Activated T-helper 17 cell treated with anti-CD3 and anti-CD28 coated beads, Interleukin-2, amount 50 U/mL, for 72 hours (primary cell): ENCODE measurements around the gene NRROS. TPM values are rescaled to one million over a fixed set of nuclear protein-coding genes. Genes with fewer than 3 reads are reported as not detected.
"Not testable (repeated sequence)": the region's sequence is repeated elsewhere in the genome, so short reads cannot be mapped to it uniquely, and the experiment has no call there.

ENCODE experiments used
- ATAC-seq: fragments of 150-1000 bp; cut with Tn5 transposase; replicated peaks from 2 replicates; pipeline ENCODE4 v1.10.0; 2021; ENCODE audit warnings: mild to moderate bottlenecking, moderate library complexity
- H3K27ac Mint-ChIP-seq: one replicate; pipeline ENCODE4 v1.8.0; 2022; ENCODE audit warnings: mixed read lengths
- H3K27me3 Mint-ChIP-seq: one replicate; pipeline ENCODE4 v1.8.0; 2022; ENCODE audit warnings: mixed read lengths
- H3K36me3 Mint-ChIP-seq: one replicate; pipeline ENCODE4 v1.8.0; 2022; ENCODE audit warnings: low read depth, mild to moderate bottlenecking, mixed read lengths
- H3K4me1 Mint-ChIP-seq: one replicate; pipeline ENCODE4 v1.8.0; 2022; ENCODE audit warnings: mixed read lengths
- H3K4me3 Mint-ChIP-seq: one replicate; pipeline ENCODE4 v1.8.0; 2022; ENCODE audit warnings: mild to moderate bottlenecking, mixed read lengths
- H3K9me3 Mint-ChIP-seq: one replicate; pipeline ENCODE4 v1.8.0; 2022; ENCODE audit warnings: mixed read lengths
- total RNA-seq, 2 donors: library from RNA; stranded (reverse); gene quantifications; one replicate each; pipeline ENCODE4 v1.2.3, GENCODE V29; 2022

Gene NRROS
- total RNA-seq, 2 donors from 2014 or later = 26.5 to 42.3 TPM

- no peak for ATAC-seq
- Mint-ChIP-seq H3K27ac (no peak overlapping the region), H3K4me1 (peaks cover 28% of the 10 kb centered on the region)
Measured at GRCh38 chr3:196634829-196635228, 4.7 kb upstream of the NRROS start.

DNA sequence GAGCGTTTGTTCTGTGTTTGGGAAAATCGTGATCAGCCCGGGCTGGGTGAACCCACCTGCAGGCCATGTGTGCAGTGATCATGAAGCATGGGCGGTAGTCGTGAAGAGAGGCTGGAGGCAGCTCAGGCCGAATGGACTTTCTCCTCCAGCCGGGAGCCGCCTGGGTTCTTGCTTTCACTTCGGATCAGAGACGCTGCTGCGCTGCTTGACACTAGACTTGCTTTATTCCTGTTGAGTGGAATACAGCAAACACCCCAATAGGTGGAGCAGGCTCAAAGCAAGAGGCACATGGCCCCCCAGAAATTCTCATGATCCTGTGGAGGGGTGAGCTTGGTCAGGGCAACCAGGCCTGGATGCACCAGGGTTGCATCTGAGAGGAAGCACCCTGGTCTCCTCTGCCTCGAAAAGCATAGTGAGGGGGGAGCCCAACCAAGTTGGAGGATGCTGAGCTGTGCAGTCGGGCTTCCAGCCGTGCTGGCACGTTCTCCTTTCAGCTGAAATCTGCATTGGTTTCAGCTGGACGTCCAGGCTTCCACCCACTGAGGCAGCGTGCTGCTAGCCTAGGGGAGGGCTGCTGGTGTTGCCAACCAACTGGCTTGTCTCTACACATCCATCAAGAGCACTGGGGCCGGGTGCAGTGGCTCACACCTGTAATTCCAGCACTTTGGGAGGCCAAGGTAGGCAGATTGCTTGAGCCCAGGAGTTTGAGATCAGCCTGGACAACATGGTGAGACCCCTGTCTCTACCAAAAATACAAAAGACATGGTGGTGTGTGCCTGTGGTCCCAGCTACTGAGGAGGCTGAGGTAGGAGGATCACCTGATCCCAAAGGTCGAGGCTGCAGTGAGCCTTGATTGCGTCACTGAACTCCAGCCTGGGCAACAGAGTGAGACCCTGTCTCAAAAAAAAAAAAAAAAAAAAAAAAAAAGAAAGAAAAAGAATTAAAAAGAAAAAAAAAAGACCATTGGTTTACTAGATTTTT lies 2.8 kb upstream of the NRROS start:
- no peaks in the 10 kb centered on the region for H3K27me3 Mint-ChIP-seq
- H3K4me3 Mint-ChIP-seq = peak overlapping the region; percentile 99
- peaks cover 16% of the 10 kb centered on the region for H3K36me3 Mint-ChIP-seq
- H3K27ac Mint-ChIP-seq = peak overlapping the region; percentile 79
- H3K4me1 Mint-ChIP-seq = peaks cover 25% of the 10 kb centered on the region
- no peaks in the 10 kb centered on the region for H3K9me3 Mint-ChIP-seq
- ATAC-seq = no peak

More at GRCh38 chr3:196634829-196635228, 4.7 kb upstream of the NRROS start:
- no peak overlapping the region for H3K4me3 Mint-ChIP-seq
- no peaks in the 10 kb centered on the region for H3K27me3 Mint-ChIP-seq
- no peaks in the 10 kb centered on the region for H3K36me3 Mint-ChIP-seq
- H3K9me3 Mint-ChIP-seq = no peaks in the 10 kb centered on the region

DNA sequence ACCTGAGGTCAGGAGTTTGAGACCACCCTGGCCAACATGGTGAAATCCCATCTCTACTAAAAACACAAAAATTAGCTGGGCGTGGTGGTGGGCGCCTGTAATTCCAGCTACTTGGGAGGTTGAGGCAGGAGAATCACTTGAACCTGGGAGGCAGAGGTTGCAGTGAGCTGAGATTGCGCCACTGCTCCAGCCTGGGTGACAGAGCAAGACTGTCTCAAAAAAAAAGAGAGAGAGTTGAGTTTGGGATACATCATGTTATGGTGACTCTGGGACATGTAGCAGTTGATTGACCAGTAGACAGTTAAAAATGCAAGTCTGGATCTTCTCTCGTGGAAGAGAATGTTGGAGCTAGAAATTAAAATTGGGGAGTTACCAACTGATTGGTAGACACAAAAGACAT lies 1.6 kb upstream of the NRROS start:
- H3K27me3 Mint-ChIP-seq, H3K9me3 Mint-ChIP-seq, ATAC-seq: not testable (repeated sequence)
- H3K4me1 Mint-ChIP-seq = peaks cover 32% of the 10 kb centered on the region
- H3K36me3 Mint-ChIP-seq = peaks cover 27% of the 10 kb centered on the region
- peak overlapping the region; percentile 99 for H3K4me3 Mint-ChIP-seq
- H3K27ac Mint-ChIP-seq = peak overlapping the region; percentile 79

DNA sequence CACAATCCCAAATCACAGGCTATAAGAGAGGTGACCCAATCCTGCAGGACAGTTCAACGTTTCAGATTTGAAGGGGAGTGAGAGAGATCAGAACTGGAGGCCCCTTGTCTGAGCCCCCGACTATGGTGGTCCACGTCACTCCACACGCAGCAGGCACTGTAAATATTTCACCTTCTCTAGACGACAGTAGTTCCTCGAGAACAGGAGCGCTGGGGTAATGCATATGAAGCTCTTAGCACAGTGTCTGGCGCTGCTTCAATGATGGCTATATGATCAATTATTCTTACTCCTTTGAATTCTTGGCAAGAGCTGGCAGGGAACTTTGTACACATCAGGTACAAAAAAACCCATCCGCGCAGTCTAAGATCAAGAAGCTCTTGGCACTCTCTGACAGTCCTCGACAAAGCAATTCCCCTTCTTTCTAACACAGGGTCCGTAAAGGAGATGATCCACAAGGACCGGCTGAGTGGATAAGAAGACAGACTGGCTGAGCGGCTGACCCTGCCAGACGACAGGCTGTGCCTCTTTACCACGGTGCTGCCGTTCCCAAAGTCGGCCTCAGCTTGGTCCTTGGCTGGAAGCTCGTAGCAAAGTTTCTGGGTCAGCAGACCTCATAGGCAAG lies 522 bp upstream of the NRROS start:
- Mint-ChIP-seq H3K27me3 (no peaks in the 10 kb centered on the region), H3K36me3 (peaks cover 33% of the 10 kb centered on the region), H3K27ac (peak overlapping the region; percentile 95), H3K9me3 (no peaks in the 10 kb centered on the region), H3K4me3 (peak overlapping the region; percentile 99), H3K4me1 (peaks cover 35% of the 10 kb centered on the region)
- ATAC-seq = no peak

DNA sequence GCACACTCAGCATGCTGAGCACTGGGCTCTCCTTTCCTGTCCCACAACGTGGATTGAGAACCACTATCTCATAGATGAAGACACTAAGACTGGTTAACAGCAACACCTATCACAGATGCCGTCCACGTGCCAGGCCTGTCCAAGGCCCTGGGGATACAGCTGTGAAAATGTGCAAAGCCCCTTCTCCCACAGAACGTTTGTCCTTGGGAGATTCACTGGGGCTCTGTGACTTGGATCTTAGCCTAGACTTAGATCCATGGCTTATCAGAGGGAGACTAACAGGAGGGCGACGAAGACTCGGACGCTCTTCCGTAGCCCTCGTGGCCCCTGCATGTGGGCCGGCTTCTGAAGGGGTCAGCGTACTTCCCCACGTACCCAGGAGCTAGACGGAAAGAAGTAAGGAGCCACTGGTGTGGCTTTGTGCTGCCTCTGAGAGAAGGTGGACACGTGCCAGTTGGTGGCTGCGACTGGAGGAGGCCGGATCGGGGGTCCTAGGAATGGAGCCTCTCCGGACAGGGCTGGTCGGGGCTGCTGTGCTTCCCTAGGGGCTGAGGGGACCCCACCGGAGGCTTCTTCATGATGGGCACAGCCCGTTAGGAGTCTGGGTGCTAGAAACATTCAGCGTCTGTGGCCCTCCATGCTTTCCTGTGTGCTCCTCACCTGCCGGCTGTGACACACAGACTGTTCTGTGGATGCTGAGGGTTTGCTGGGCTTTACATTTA lies 964 bp downstream of the NRROS start:
- no peaks in the 10 kb centered on the region for H3K27me3 Mint-ChIP-seq
- H3K4me3 Mint-ChIP-seq = peak overlapping the region; percentile 99
- peaks cover 41% of the 10 kb centered on the region for H3K4me1 Mint-ChIP-seq
- peak overlapping the region; percentile 95 for H3K27ac Mint-ChIP-seq
- peaks cover 48% of the 10 kb centered on the region for H3K36me3 Mint-ChIP-seq
- H3K9me3 Mint-ChIP-seq = no peaks in the 10 kb centered on the region
- peak; percentile 14 for ATAC-seq

DNA sequence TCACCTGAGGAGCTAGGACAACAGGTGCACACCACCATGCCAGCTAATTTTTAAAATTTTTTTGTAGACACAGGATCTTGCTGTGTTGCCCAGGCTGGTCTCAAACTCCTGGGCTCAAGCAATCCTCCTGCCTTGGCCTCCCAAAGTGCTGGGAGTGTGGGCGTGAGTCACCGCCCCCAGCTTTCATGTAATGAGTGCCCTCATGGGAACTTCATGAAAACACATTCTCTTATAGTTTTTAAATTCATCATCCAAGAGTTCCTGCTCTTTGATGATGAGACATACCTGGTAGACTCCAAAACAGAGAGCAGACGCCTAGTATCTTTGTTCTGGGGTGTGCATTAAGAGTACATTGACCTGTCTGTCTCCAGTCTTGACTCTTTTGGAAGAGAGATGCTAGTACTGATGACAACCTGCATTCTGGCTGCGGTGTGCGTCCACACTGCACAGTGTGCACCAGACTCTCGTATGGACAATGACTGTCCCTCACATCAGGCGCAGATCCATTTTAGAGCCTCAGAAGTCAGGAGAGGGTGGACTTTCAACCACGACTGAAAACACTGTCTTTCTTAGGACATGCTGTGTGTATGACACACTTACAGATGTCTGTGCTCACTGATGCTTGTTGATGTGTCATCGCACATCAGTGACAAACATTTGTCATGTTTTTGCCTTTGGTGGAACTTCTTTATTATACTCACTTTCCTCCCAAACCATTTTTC lies 2.0 kb downstream of the NRROS start:
- peak; percentile 71 for ATAC-seq
- Mint-ChIP-seq H3K9me3 (no peaks in the 10 kb centered on the region), H3K27ac (peak overlapping the region; percentile 95), H3K36me3 (peaks cover 57% of the 10 kb centered on the region), H3K27me3 (no peaks in the 10 kb centered on the region), H3K4me1 (peaks cover 47% of the 10 kb centered on the region), H3K4me3 (peak overlapping the region; percentile 99)

DNA sequence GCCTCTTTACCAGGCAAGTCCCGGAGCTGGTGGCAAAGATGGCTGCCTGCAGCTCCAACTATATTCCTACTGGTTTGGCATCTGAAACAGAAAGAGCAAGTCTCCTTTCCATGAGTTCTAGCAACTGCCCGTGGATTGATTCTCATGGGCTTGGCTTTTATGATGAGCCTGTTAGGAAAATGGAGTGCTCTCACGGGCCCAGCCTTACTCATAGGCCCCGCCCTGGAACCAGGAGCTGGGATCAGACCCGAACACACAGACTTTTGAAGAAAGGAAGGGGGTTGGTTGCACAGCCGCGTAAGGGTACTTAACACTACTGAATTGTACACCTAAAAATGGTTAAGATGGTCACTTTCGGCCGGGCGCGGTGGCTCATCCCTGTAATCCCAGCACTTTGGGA lies 2.9 kb downstream of the NRROS start:
- Mint-ChIP-seq H3K27ac (peak overlapping the region; percentile 95), H3K36me3 (peaks cover 66% of the 10 kb centered on the region), H3K4me1 (peaks cover 45% of the 10 kb centered on the region), H3K9me3 (no peaks in the 10 kb centered on the region), H3K27me3 (no peaks in the 10 kb centered on the region), H3K4me3 (peak overlapping the region; percentile 99)
- no peak for ATAC-seq

DNA sequence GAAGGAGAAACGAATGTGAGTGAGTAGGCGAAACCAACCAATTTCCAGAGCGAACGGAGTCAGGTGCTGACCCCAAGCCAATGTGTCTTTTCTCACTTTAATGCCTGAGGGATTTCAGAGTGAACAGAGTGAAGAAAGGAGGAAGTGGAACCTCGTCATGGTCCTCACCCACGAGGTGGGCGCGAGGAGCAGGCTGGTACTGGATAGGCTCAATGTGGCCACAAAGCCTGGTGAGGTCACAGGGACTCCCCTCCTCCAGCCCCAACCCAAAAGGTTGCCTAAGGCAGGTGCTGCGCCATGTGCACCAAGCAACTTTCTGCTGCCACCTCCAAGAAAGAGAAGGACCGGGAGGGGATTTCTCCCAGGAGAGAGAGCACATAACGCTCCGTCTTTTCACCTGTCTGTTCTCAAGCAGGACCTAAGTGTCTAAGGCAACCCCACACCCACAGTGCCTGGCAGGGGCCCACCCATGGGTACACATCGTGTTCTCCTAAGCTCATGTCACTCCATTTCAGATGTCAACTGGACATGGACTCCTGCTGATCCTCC lies 3.8 kb downstream of the NRROS start:
- peak overlapping the region; percentile 95 for H3K27ac Mint-ChIP-seq
- ATAC-seq = peak; percentile 25
- no peaks in the 10 kb centered on the region for H3K27me3 Mint-ChIP-seq
- no peaks in the 10 kb centered on the region for H3K9me3 Mint-ChIP-seq
- H3K4me1 Mint-ChIP-seq = peaks cover 37% of the 10 kb centered on the region
- H3K36me3 Mint-ChIP-seq = peaks cover 74% of the 10 kb centered on the region
- peak overlapping the region; percentile 99 for H3K4me3 Mint-ChIP-seq

DNA sequence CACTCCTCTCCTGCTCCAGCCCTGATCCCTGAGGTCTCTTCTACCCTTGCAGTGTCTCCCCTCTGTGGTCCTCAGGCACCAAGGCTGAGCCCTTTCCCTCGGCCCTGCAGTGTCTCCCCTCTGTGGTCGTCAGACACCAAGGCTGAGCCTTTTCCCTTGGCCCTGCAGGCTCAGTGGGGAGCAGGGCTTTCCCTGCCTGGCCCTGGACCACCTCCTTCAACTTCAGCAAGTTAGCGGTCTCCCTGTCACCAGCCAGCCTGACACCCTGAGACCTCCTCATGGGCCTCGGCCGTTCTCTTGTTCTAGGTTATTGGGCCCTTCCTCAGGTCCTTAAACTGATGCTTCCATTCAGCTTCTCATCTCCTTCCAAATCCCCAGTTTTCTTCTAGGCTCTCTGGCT lies 4.3 kb downstream of the NRROS start:
- ATAC-seq = no peak
- Mint-ChIP-seq H3K36me3 (peaks cover 79% of the 10 kb centered on the region), H3K4me3 (peak overlapping the region; percentile 99), H3K27me3 (no peaks in the 10 kb centered on the region), H3K4me1 (peaks cover 39% of the 10 kb centered on the region), H3K9me3 (no peaks in the 10 kb centered on the region), H3K27ac (peak overlapping the region; percentile 95)

- Mint-ChIP-seq H3K9me3 (no peaks in the 10 kb centered on the region), H3K4me1 (peaks cover 41% of the 10 kb centered on the region), H3K27me3 (no peaks in the 10 kb centered on the region), H3K27ac (peak overlapping the region; percentile 95), H3K4me3 (peak overlapping the region; percentile 99), H3K36me3 (peaks cover 82% of the 10 kb centered on the region)
- ATAC-seq = no peak
Measured at GRCh38 chr3:196645096-196645495, 5.6 kb downstream of the NRROS start.

DNA sequence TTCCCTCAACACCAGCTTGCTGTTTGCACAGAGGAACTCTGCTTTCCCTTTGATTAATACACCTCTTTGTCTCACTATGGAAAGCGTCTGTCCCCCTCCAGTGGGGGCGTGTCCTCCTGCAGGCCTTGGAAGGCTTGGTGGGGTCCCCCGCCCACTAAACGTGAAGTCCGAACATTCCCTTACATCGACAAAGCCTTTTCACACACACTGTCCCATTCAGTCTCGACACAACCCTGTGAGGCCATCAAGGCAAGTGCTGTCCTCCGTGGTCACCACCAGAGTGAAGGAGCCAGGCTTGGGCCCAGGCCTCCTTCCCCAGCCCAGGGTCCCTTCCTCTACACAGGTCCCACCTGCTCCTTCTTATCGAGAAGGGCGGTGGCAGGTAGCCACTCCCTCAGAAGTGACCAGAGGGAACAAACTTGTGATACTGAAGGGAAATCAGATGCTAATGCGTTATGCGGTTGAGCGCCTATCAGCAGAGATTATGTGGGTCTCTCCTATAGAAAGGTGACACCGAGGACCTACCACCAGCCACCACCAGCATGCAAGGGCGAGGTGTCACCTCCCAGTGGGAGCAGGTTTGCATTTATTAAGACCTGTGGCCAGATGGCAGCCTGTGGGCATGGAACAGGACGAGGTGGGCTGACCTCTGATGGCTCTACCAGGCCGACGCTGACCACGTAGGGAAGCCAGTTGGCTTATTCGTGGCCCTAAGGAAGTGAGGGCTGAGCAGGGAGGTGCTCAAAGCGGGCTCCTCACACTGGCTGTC lies 6.6 kb downstream of the NRROS start:
- Mint-ChIP-seq H3K27ac (peak overlapping the region; percentile 52), H3K4me1 (peaks cover 48% of the 10 kb centered on the region), H3K9me3 (no peaks in the 10 kb centered on the region), H3K36me3 (peaks cover 75% of the 10 kb centered on the region), H3K4me3 (no peak overlapping the region), H3K27me3 (no peaks in the 10 kb centered on the region)
- ATAC-seq = no peak

DNA sequence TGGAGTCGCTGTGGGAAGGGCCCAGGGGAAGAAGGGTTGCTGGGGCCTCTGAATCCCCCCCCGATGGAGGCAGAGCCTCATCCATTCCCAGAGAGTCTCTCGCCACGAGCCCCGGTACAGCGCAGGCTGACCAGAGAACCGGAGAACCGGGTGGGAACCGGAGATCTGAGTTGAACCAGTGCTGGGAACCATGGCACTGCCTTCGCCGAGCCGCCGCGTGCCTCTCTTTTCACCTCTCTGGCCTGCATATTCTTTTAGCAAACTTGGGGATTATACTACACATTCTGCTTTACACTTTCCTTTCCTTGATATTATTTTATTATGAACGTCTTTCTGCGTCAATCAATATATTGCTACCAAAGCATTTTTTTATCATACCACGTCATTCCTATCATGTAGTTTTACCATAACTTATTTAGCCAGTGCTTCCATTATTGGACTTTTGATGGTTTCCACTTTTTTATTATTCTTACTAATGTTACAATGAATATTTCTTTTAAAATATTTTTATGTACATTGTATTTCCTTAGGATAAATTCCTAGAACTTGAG lies 7.2 kb downstream of the NRROS start:
- Mint-ChIP-seq H3K27me3 (no peaks in the 10 kb centered on the region), H3K27ac (peak overlapping the region; percentile 53), H3K36me3 (peaks cover 75% of the 10 kb centered on the region), H3K9me3 (no peaks in the 10 kb centered on the region), H3K4me1 (peaks cover 47% of the 10 kb centered on the region), H3K4me3 (no peak overlapping the region)
- ATAC-seq = no peak

- Mint-ChIP-seq H3K4me1 (peaks cover 17% of the 10 kb centered on the region), H3K4me3 (peak overlapping the region; percentile 46), H3K9me3 (no peaks in the 10 kb centered on the region), H3K27me3 (no peaks in the 10 kb centered on the region), H3K36me3 (peaks cover 79% of the 10 kb centered on the region), H3K27ac (peak overlapping the region; percentile 67)
- peak; percentile 84 for ATAC-seq
Measured at GRCh38 chr3:196650740-196651311, 11.3 kb downstream of the NRROS start.
